HepG2 (cell line): ENCODE data around the gene PANK3. TPM values are rescaled to one million over a fixed set of nuclear protein-coding genes. Genes with fewer than 3 reads are reported as not detected.

ENCODE experiments used
- E2F2 ChIP-seq: sonication (generic); formaldehyde crosslinking; IDR thresholded peaks from 2 replicates; pipeline ENCODE4 v1.4.0; 2020; ENCODE audit warnings: missing genetic modification reagents, borderline replicate concordance
- ELF3 ChIP-seq: IDR thresholded peaks from 2 replicates; pipeline ENCODE4 v1.6.1; 2016; ENCODE audit warnings: missing genetic modification reagents, missing compliant biosample characterization
- HMG20B ChIP-seq: conservative IDR thresholded peaks from 2 replicates; pipeline ENCODE4 v1.6.1; 2016; ENCODE audit warnings: missing genetic modification reagents, missing compliant biosample characterization
- HOMEZ ChIP-seq: IDR thresholded peaks from 2 replicates; pipeline ENCODE4 v1.6.1; 2016; ENCODE audit warnings: low read depth
- MXD1 ChIP-seq: sonication (generic); formaldehyde crosslinking; IDR thresholded peaks from 2 replicates; pipeline ENCODE4 v1.4.0; 2020; ENCODE audit warnings: mild to moderate bottlenecking, missing genetic modification reagents
- MYC ChIP-seq: sonication (generic); formaldehyde crosslinking; IDR thresholded peaks from 2 replicates; pipeline ENCODE4 v1.9.0; 2021; ENCODE audit warnings: missing genetic modification reagents, borderline replicate concordance
- NFAT5 ChIP-seq: sonication (generic); formaldehyde crosslinking; IDR thresholded peaks from 2 replicates; pipeline ENCODE4 v1.4.0; 2020; ENCODE audit warnings: missing genetic modification reagents
- TBX2 ChIP-seq: sonication (generic); formaldehyde crosslinking; IDR thresholded peaks from 2 replicates; pipeline ENCODE4 v1.5.0; 2020; ENCODE audit warnings: missing genetic modification reagents, mild to moderate bottlenecking, borderline replicate concordance
- TMF1 ChIP-seq: sonication (generic); formaldehyde crosslinking; IDR thresholded peaks from 2 replicates; pipeline ENCODE4 v1.8.1; 2022; ENCODE audit warnings: low read depth, missing genetic modification reagents
- ZHX2 ChIP-seq, 2 experiments: sonication (generic) in 1 of 2; formaldehyde crosslinking in 1 of 2; IDR thresholded peaks; 2 replicates each; pipeline versions ENCODE4 v1.6.1 to v1.9.0; 2014 to 2022; ENCODE audit warnings: antibody characterized with exemption in 1 of 2, borderline replicate concordance in 1 of 2, inconsistent platforms in 1 of 2, low read depth in 1 of 2, missing genetic modification reagents in 1 of 2
- ZNF747 ChIP-seq: sonication (generic); formaldehyde crosslinking; IDR thresholded peaks from 2 replicates; pipeline ENCODE4 v1.8.1; 2023; ENCODE audit warnings: missing genetic modification reagents, mild to moderate bottlenecking, borderline replicate concordance
- polyA plus RNA-seq, 8 experiments: library from polyadenylated mRNA; depleted of rRNA in 3 of 8; stranded (reverse) in 7 of 8; unstranded in 1 of 8; fragments of >200 nt; fragmentation: Illumina TruSeq in 4 of 8; extraction: Trizol in 4 of 8; gene quantifications; 2 replicates each; pipeline versions ENCODE4 v1.2.1 to v1.2.3, GENCODE V29; 2011 to 2016; ENCODE audit warnings: low read depth in 4 of 8, missing spikeins in 1 of 8, mixed read lengths in 1 of 8; ENCODE audit not compliant: insufficient read depth in 1 of 8
- total RNA-seq, 5 experiments: library from RNA; depleted of rRNA; stranded (reverse); fragments of >200 nt; fragmentation: Illumina TruSeq; extraction: Trizol; gene quantifications; 2 replicates each; pipeline ENCODE4 v1.2.3, GENCODE V29; 2016; ENCODE audit warnings: low read depth in 1 of 5

PANK3 gene
- total and polyA plus RNA-seq, 2 of the 13 experiments (the other 11 are each of a cell fraction or from before 2014, with no cell fraction given) = 26.9 to 69.5 TPM

GRCh38 chr5:168578538-168579487 lies at the start of gene PANK3 (continued):
- no peak for TF ChIP-seq ZHX2 (IDR thresholded peaks at IDR 0.05; ENCODE audit: low read depth)
- 0 out of 2 replicates have a peak, but pooled peaks have one; percentile 30 for TF ChIP-seq ZHX2 (CRISPR knock-in tag; IDR thresholded peaks at IDR 0.05; ENCODE audit: borderline replicate concordance)
- peak; percentile 46; the same call in 1 of the 2 replicates for TF ChIP-seq NFAT5 (CRISPR knock-in tag)
- peak; percentile 18; the same call in 1 of the 2 replicates for TF ChIP-seq ZNF747 (CRISPR knock-in tag)
- no peak for TF ChIP-seq E2F2 (CRISPR knock-in tag)
- TF ChIP-seq MXD1 (CRISPR knock-in tag) = peak; percentile 57; the same call in 1 of the 2 replicates
- 0 out of 2 replicates have a peak, but pooled peaks have one; percentile 37 for TF ChIP-seq ELF3
- no peak for TF ChIP-seq HMG20B (CRISPR knock-in tag)
- no peak for TF ChIP-seq HOMEZ (CRISPR knock-in tag)
- peak; percentile 63; the same call in 1 of the 2 replicates for TF ChIP-seq TBX2 (CRISPR knock-in tag)
- no peak; the same call in 1 of the 2 replicates for TF ChIP-seq TMF1 (CRISPR knock-in tag)
- peak; percentile 67; the same call in 1 of the 2 replicates for TF ChIP-seq MYC
